WI38 (cell line): ENCODE measurements around the gene GAK.

ENCODE experiments used
- H3K4me3 ChIP-seq: 2 replicates; pipeline ENCODE4 v1.5.1; 2011; ENCODE audit warnings: low read depth, mild to moderate bottlenecking, control low read depth, low read length
- CTCF ChIP-seq: IDR thresholded peaks from 2 replicates; pipeline ENCODE4 v1.5.1; 2012; ENCODE audit warnings: low read depth, mild to moderate bottlenecking, control low read depth, low read length

The GAK gene

GRCh38 chr4:892780-893179 is 39.3 kb downstream of the GAK start:
- no peak overlapping the region for H3K4me3 ChIP-seq
- no peak for TF ChIP-seq CTCF

- H3K4me3 ChIP-seq: no peak overlapping the region
- TF ChIP-seq CTCF: 0 out of 2 replicates have a peak, but pooled peaks have one; percentile 4
Measured at GRCh38 chr4:891747-892146, 40.4 kb downstream of the GAK start.

- TF ChIP-seq CTCF: no peak
- no peak overlapping the region for H3K4me3 ChIP-seq
Measured at GRCh38 chr4:890036-890695, 42.0 kb downstream of the GAK start.

- TF ChIP-seq CTCF: no peak
- no peak overlapping the region for H3K4me3 ChIP-seq
Measured at GRCh38 chr4:889516-889915, 42.6 kb downstream of the GAK start.

GRCh38 chr4:888029-888428 is 44.1 kb downstream of the GAK start:
- no peak for TF ChIP-seq CTCF
- no peak overlapping the region for H3K4me3 ChIP-seq

- no peak overlapping the region for H3K4me3 ChIP-seq
- TF ChIP-seq CTCF: no peak
Measured at GRCh38 chr4:887034-887763, 44.9 kb downstream of the GAK start.

- no peak overlapping the region for H3K4me3 ChIP-seq
- no peak for TF ChIP-seq CTCF
Measured at GRCh38 chr4:886244-886643, 45.9 kb downstream of the GAK start.
